ENCODE data around the gene MORC3. TPM values are rescaled to one million over a fixed set of nuclear protein-coding genes. Genes with fewer than 3 reads are reported as not detected.

Gene MORC3
- total and polyA plus RNA-seq, 9 of the 15 experiments (the other 6 are each of a cell fraction or from before 2014, with no cell fraction given) = 12.7 to 53.7 (median 36.0) TPM

DNA sequence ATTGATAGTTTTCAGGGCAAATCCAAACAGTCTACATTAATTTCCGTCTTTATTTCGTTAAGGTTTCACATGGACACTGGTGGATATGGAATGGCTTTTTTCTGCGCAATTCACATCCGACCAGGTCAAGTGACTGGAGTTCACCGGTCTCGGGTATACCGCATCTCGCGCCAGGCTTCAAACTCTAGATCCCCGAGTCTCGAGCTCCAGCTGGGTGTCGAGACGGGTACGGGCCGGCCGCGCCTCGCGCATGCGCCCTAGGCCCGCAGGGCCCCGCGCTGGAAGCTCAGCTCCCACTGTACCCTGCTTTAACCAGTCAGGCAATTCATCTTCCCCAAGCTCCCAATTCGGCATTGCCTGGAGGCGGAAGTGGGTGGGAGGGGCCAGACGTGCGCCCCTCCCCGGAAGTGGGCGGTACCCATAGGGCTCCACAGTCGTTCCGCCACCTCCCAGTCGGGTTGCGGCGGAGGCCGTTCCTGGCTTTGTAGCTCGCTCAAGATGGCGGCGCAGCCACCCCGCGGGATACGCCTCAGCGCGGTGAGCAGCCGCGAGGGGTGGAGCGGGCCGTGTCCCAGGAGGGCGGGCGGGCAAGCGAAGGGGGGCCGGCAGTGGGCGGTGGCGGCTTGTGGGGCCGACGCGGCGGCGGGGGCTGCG is at the start of gene MORC3 (continued):
- TF ChIP-seq ZBTB1 (CRISPR knock-in tag; IDR thresholded peaks at IDR 0.05; ENCODE audit: borderline replicate concordance, low read depth) (no peak; the same call in 1 of the 2 replicates), RBM22 (IDR thresholded peaks at IDR 0.05; ENCODE audit: low read depth, low read length, poor library complexity, severe bottlenecking) (peak; percentile 69), SRF (CRISPR knock-in tag; IDR thresholded peaks at IDR 0.05) (peak; percentile 61 to 97; a peak in 3 of 4 replicates), RAD51 (IDR thresholded peaks at IDR 0.05; ENCODE audit: borderline replicate concordance, low read depth) (no peak), PTBP1 (IDR thresholded peaks at IDR 0.05; ENCODE audit: low read depth, low read length) (no peak), HDAC2 (IDR thresholded peaks at IDR 0.05) (0 out of 2 replicates have a peak, but pooled peaks have one; percentile 8), NCOR1 (IDR thresholded peaks at IDR 0.05) (no peak), LCOR (CRISPR knock-in tag; IDR thresholded peaks at IDR 0.05) (peak; percentile 73; the same call in 1 of the 2 replicates), ZNF764 (CRISPR knock-in tag; IDR thresholded peaks at IDR 0.05; ENCODE audit: low read depth) (no peak), KAT7 (CRISPR knock-in tag; IDR thresholded peaks at IDR 0.05; ENCODE audit: borderline replicate concordance) (no peak; the same call in 1 of the 2 replicates), SP2 (IDR thresholded peaks at IDR 0.05; ENCODE audit: extremely low read depth, low read depth, low read length, poor library complexity, severe bottlenecking) (peak; percentile 36), CREM (IDR thresholded peaks at IDR 0.05; ENCODE audit: low read depth) (peak; percentile 67), SMARCB1 (IDR thresholded peaks at IDR 0.05; ENCODE audit: insufficient read length, low read depth) (no peak), SAFB (IDR thresholded peaks at IDR 0.05; ENCODE audit: borderline replicate concordance, low read depth, low read length) (peak; percentile 51; the same call in 1 of the 2 replicates), MCM5 (IDR thresholded peaks at IDR 0.05; ENCODE audit: low read depth) (no peak), HMGN3 (IDR thresholded peaks at IDR 0.05; ENCODE audit: borderline replicate concordance, extremely low read depth, insufficient read length, low read depth, low read length) (peak; percentile 86), PTRF (tag; IDR thresholded peaks at IDR 0.05) (no peak), ZNF146 (CRISPR knock-in tag; IDR thresholded peaks at IDR 0.05; ENCODE audit: unreplicated experiment) (no peak), ZNF707 (CRISPR knock-in tag; conservative IDR thresholded peaks at IDR 0.05) (no peak)
- TF ChIP-seq, protein P1, sequence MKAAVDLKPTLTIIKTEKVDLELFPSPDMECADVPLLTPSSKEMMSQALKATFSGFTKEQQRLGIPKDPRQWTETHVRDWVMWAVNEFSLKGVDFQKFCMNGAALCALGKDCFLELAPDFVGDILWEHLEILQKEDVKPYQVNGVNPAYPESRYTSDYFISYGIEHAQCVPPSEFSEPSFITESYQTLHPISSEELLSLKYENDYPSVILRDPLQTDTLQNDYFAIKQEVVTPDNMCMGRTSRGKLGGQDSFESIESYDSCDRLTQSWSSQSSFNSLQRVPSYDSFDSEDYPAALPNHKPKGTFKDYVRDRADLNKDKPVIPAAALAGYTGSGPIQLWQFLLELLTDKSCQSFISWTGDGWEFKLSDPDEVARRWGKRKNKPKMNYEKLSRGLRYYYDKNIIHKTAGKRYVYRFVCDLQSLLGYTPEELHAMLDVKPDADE (conservative IDR thresholded peaks at IDR 0.05; ENCODE audit: control insufficient read depth, low read depth, low read length) = peak; percentile 77; the same call in 1 of the 2 replicates
- TF ChIP-seq, protein P2, sequence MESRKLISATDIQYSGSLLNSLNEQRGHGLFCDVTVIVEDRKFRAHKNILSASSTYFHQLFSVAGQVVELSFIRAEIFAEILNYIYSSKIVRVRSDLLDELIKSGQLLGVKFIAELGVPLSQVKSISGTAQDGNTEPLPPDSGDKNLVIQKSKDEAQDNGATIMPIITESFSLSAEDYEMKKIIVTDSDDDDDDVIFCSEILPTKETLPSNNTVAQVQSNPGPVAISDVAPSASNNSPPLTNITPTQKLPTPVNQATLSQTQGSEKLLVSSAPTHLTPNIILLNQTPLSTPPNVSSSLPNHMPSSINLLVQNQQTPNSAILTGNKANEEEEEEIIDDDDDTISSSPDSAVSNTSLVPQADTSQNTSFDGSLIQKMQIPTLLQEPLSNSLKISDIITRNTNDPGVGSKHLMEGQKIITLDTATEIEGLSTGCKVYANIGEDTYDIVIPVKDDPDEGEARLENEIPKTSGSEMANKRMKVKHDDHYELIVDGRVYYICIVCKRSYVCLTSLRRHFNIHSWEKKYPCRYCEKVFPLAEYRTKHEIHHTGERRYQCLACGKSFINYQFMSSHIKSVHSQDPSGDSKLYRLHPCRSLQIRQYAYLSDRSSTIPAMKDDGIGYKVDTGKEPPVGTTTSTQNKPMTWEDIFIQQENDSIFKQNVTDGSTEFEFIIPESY (CRISPR knock-in tag; IDR thresholded peaks at IDR 0.05) = peak; percentile 55; the same call in 1 of the 2 replicates
- TF ChIP-seq, protein P3, sequence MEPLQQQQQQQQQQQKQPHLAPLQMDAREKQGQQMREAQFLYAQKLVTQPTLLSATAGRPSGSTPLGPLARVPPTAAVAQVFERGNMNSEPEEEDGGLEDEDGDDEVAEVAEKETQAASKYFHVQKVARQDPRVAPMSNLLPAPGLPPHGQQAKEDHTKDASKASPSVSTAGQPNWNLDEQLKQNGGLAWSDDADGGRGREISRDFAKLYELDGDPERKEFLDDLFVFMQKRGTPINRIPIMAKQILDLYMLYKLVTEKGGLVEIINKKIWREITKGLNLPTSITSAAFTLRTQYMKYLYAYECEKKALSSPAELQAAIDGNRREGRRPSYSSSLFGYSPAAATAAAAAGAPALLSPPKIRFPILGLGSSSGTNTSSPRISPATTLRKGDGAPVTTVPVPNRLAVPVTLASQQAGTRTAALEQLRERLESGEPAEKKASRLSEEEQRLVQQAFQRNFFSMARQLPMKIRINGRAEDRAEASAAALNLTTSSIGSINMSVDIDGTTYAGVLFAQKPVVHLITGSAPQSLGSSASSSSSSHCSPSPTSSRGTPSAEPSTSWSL (CRISPR knock-in tag; IDR thresholded peaks at IDR 0.05; ENCODE audit: borderline replicate concordance) = no peak
- TF ChIP-seq, protein P4, sequence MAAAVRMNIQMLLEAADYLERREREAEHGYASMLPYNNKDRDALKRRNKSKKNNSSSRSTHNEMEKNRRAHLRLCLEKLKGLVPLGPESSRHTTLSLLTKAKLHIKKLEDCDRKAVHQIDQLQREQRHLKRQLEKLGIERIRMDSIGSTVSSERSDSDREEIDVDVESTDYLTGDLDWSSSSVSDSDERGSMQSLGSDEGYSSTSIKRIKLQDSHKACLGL (CRISPR knock-in tag; IDR thresholded peaks at IDR 0.05; ENCODE audit: borderline replicate concordance, poor library complexity, severe bottlenecking) = no peak
